ENCODE data around the gene NFKBIA. TPM values are rescaled to one million over a fixed set of nuclear protein-coding genes. Genes with fewer than 3 reads are reported as not detected.
"Not testable (repeated sequence)": the region's sequence is repeated elsewhere in the genome, so short reads cannot be mapped to it uniquely, and the experiment has no call there.

Gene NFKBIA
- total and polyA plus RNA-seq, 2 of the 8 experiments (the other 6 are each of a cell fraction or from before 2014, with no cell fraction given) = 25.9 to 49.7 TPM

GRCh38 chr14:35379234-35379933, 25.2 kb downstream of the NFKBIA start:
- H3K79me2 ChIP-seq (ENCODE audit: control insufficient read depth in 1 of 2, insufficient read depth in 2 of 2, low read length in 2 of 2); H3K23me2 ChIP-seq (ENCODE audit: low read depth, low read length); H3K79me1 ChIP-seq (ENCODE audit: low read depth, low read length); H4K5ac ChIP-seq (ENCODE audit: insufficient read length, low read depth, low read length); H3K27ac ChIP-seq (ENCODE audit: low read depth, low read length); H2BK120ac ChIP-seq (replicated peaks; ENCODE audit: low read depth, low read length); H2AK5ac ChIP-seq (ENCODE audit: low read depth, low read length); H2BK5ac ChIP-seq (ENCODE audit: low read depth, low read length); H3K4me3 ChIP-seq (ENCODE audit: extremely low read depth in 1 of 4, insufficient read depth in 2 of 4, low read depth in 3 of 4, low read length in 4 of 4); H4K20me1 ChIP-seq (replicated peaks in 1 of 2; ENCODE audit: control insufficient read depth in 1 of 2, insufficient read depth in 2 of 2, low read length in 2 of 2); H2BK20ac ChIP-seq (ENCODE audit: low read length); H3K9ac ChIP-seq (replicated peaks in 1 of 4; ENCODE audit: extremely low read depth in 1 of 4, low read depth in 3 of 4, low read length in 3 of 4); H3K4ac ChIP-seq (replicated peaks; ENCODE audit: insufficient read length, low read depth, low read length); H3K4me1 ChIP-seq (replicated peaks in 1 of 4; ENCODE audit: control insufficient read depth in 3 of 4, insufficient read depth in 4 of 4, low read length in 3 of 4); H3K14ac ChIP-seq (ENCODE audit: insufficient read length); H4K91ac ChIP-seq (replicated peaks; ENCODE audit: insufficient read length, low read length); H4K8ac ChIP-seq (ENCODE audit: extremely low read depth, insufficient read depth, low read length); POLR2A ChIA-PET (ENCODE audit: partially characterized antibody); H2BK12ac ChIP-seq (ENCODE audit: low read depth, low read length); H3K27me3 ChIP-seq (replicated peaks in 1 of 4; ENCODE audit: control insufficient read depth in 3 of 4, extremely low read depth in 1 of 4, insufficient read depth in 3 of 4, low read length in 3 of 4); H3K4me2 ChIP-seq (ENCODE audit: insufficient read depth in 1 of 2, low read depth in 2 of 2, low read length in 2 of 2); H2AFZ ChIP-seq (ENCODE audit: low read length); H3K36me3 ChIP-seq (ENCODE audit: control insufficient read depth in 2 of 4, insufficient read depth in 4 of 4, low read length in 3 of 4); DNase-seq (ENCODE audit: low read depth in 1 of 2, low spot score in 2 of 2); H3K18ac ChIP-seq (ENCODE audit: extremely low read depth, low read length); H2BK15ac ChIP-seq (ENCODE audit: low read length); FAIRE-seq; H3K56ac ChIP-seq (replicated peaks; ENCODE audit: insufficient read length, low read depth, low read length); H3K9me3 ChIP-seq (ENCODE audit: insufficient read depth in 2 of 2, low read depth in 1 of 2, low read length in 1 of 2); H3K23ac ChIP-seq (ENCODE audit: insufficient read length): not testable (repeated sequence)
- 83% methylated on average over 9 of the region's 9 CpGs; no CpG with 5 or more reads in 1 of the 2 experiments for WGBS, 2 experiments (ENCODE audit: extremely low coverage in 1 of 2, insufficient coverage in 1 of 2, insufficient read length in 1 of 2, insufficient replicate concordance in 2 of 2, low coverage in 1 of 2, low lambda C conversion rate in 2 of 2, missing lambda C conversion rate in 1 of 2)
- CTCF ChIA-PET (ENCODE audit: partially characterized antibody) = interaction anchor here (0.6 to 1.7 kb wide), 2 partner anchors 11 to 164 kb away, joined by 3 to 5 read pairs; no protein-coding TSS in a partner anchor

Data from H1 (cell line).